Measurements from ENCODE around the gene ZNF678. TPM values are rescaled to one million over a fixed set of nuclear protein-coding genes. Genes with fewer than 3 reads are reported as not detected.

Gene ZNF678
- total RNA-seq, result 4.6 and 6.6 TPM in 2 replicates

DNA sequence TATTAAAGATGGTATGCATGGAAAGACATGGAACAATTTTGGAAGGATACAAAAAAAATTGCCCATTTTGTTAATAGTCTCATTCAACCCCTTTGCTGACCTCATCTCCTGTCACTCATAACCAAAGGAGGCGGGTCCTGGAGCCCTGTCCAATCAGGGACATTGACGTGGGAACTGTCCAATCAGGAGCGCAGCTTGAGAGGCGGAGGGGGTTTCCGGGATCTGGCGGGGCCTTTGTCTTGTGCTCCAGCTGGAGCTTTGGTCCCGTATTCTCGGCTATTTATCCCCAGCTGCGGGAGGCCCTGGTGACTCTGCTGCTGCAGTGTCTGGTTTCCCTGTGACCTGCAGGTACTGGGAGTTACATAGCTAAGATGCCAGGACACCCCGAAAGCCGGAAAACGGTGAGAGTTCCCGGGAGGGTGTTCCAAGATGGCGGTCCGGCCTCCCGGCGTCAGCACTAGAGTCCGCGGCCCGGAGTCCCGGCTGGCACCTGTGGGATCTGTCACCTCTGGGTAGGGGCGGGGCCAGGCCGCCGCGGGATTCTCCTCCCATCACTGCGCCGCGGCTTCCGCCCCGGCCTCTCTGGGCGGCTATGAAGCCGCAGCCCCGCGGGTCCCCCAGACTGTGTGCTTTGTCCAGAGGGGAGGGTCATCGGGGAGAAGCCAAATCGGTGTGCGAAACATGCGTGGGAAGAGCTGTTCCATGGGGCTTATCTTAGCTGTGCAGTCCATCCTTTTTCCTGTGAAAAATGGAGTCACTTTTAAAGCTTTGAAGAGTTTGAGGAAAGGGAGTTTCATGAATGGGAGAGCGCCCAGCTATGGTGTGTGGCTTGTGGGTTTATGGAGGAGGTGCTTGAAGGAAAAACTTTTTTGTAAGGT lies at the start of gene ZNF678:
Gene ZNF678 (plus strand): TSS at position 233 of the 878 bp plus-strand sequence. CDS start 87,436 bp downstream, outside the sequence.
- intact Hi-C loops (cut with micrococcal nuclease), result loop anchor here (1.0 to 10.0 kb wide), 5 partner anchors 21 to 519 kb away; partner anchors contain the start of genes ARF1, JMJD4 and SNAP47

DNA sequence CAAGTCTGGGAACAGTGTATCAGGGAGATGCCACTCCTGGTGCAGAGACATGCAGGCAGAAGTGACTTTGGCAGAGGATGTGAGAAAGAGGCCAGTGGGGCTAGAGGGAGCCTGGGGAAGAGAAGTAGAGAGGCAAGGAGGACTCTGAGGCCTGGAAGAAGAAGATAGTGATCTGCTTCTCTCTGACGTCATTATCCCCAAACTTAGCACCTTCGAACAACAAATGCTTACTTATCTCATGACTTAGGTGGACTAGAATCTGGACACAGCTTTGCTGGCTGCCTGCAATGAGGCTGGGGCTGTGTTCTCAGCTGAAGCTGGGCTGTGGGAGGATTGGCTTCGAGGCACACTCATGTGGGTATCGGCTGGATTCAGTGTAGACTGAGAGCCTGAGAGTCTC lies 44.5 kb upstream of the ZNF678 start:
- intact Hi-C loops (cut with micrococcal nuclease), result no loop called here

DNA sequence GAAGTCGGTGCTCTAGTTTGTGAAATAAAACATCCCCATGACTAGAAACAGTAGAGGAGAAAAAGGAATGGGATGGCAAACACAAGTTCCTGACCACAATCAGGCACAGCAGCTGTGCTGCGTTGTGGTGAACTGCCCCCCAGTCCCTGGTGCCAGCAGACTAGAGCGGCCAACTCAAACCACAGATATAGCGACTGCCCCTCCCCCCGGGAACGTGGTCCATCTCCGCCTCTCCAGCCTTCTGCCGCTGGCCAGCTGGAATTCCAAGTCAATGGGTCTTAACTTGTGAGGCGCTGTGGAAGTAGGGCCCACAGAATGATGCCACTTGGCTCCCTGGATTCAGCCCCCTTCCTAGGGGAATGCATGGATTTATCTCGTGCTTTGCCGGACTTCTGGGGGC lies 41.6 kb upstream of the ZNF678 start:
- intact Hi-C loops (cut with micrococcal nuclease), result no loop called here

DNA sequence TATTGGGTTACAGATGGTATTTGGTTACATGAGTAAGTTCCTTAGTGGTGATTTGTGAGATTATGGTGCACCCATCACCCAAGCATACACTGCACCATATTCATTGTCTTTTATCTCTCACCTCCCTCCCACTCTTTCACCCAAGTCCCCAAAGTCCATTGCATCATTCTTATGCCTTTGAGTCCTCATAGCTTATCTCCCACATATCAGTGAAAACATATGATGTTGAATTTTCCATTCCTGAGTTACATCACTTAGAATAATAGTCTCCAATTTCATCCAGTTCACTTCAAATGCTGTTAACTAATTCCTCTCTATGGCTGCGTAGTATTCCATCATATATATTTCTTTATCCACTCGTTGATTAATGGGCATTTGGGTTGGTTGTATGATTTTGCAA lies 36.8 kb upstream of the ZNF678 start:
- intact Hi-C loops (cut with micrococcal nuclease), result no loop called here

DNA sequence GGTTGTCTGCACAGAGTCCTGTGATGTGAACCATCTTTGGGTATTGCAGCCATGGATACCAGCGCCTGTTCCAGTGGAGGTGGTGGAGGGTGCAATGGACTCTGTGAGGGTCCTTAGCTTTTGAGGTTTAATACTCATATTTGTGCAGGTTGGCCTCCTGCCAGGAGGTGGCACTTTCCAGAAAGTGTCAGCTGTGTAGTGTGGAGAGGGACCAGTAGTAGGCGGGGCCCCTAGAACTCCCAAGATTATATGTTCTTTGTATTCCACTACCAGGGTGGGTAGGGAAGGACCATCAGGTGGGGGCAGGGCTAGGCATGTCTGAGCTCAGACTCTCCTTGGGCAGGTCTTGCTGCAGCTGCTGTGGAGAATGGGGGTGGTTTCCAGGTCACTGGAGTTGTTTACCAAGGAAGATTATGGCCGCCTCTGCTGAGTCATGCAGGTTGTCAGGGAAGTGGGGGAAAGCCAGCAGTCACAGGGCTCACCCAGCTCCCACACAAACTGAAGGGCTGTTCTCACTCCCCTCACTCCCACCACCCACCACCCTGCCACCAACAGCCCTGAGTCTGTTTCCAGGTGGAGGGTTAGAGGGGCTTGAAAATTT lies 31.2 kb upstream of the ZNF678 start:
- intact Hi-C loops (cut with micrococcal nuclease), result no loop called here

DNA sequence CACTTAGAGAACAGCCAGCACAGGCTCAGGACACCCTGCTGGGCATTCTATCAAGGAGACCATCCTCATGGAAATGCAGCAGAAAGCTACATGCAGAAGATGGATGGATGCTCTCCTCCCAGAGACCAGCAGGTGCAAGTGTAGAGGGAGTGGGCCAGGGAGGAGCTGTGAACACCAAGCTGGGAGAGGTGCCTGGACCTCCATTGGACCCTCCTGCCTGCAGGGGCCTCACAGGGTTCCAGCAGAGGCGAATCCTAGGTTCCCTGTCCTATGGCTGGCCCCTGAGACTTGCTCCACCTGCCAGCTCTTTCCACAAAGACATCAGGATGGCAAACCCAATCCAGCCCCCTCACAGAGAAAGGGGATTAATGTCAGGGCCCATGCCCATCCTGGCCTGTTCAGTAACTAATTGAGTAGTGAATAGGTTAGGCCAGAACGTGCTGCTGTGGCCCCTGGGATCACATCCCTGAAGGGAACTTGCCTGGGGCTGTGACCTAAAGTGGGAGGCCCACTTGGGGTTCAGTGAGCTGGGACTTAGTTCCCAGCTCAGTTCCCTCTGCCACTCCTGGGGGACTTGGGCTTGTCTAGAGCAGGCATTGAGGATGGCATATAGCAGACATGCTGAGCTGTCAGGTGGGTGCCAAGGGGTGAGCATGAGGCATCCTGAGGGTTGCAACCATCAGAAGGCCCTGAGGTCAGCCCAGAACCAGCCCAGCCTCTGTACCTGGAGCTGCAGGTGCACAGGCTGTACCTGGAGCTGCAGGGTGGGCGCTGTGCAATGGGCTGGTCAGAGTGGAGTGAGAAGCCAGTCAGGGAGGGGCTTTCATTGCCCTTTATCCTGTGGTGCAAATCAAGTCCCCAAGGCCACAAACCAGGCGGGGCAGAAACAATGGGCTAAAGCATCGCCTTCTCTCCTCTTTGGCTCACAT lies 22.9 kb upstream of the ZNF678 start:
- intact Hi-C loops (cut with micrococcal nuclease), result loop anchor here (5.0 kb wide), 2 partner anchors 562 to 603 kb away; partner anchors contain the start of gene C1orf35

DNA sequence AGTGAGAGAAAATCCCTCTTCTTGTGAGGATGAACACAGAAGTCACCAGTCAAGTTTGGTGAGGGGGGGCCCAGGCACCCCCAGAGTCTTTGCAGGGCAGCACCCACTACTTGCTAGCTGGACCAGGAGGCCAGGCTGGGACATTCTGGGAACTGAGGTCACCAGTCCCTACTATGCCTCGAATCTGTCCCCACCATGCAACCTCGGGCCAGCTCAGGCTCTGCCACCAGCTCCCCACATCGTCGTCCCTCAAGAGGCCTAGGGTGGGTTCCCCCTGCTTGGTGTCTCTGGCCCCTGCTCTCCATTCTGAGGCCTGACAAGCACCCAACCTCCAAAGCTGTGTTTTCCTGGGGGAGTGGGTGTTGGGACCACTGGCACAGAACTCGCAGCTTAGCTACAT lies 22.2 kb upstream of the ZNF678 start:
- intact Hi-C loops (cut with micrococcal nuclease), result loop anchor here (5.0 kb wide), 2 partner anchors 561 to 604 kb away; partner anchors contain the start of gene C1orf35

DNA sequence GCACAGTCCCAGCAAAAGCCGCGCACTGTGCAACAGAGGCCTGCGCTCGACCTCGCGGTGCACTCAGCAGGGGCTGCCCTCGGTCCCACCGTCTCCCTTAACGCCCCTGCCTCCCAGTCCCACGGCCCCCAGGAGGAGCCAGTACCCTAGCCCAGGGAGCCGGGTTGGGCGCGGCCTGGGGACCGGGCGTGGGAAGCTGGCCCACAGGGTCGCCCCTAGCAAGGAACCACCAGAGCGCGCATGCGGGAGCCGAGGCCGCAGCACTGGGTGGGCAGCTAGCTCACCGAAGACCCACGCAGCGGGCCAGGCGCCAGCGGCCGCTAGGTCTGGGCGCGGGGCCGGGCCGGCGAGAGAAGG lies 21.6 kb upstream of the ZNF678 start:
- intact Hi-C loops (cut with micrococcal nuclease), result loop anchor here (1.0 to 5.0 kb wide), 7 partner anchors 22 to 604 kb away; partner anchors contain the start of genes ARF1, C1orf35, JMJD4 and SNAP47

DNA sequence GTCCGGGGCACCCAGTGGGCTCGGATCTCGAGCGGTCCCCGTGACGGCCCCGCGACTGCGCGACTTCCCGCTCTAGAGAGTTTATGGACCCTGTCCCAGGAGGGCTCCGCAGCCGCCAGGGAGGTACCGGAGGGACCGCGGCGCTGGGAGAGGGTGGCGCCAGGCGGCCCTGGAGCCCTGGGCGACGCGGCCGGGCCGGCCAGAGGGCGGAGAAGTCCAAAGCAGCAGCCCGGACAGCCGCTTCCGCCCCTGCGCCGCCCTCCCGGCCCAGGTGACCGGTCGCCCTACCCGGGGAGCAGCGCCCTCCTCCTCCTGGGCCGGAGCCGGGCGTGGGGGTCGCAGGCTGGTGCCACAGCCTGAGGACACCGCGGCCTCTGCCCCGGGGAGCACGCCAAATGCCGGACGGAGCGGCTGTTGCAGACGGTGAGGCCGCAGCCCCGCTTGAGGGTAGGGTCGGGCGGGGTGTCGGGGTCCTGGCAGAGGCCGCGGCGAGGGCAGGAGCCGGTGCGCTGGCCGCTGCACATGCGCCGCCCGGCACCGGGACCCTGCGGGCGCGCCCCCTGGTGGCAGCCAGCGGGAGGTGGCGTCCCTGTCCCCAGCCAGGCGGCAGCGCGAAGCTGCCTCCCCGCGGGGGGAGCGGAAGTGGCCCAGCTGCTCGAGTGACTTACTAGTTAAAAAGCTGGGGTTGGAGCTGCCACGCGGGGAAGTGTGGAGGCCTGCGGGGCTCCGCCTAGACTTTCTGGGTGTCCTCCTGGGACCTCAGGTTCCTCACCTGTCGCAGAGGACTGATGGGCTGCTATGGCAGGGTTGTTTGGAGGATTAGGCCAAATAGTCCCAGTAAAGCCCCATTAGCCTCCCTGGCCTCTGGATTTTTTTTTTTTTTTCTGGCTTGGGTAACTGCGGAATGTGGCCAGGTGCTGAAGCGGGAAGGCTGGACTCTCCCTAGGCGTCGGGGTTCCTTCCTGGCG lies 20.9 kb upstream of the ZNF678 start:
- intact Hi-C loops (cut with micrococcal nuclease), result loop anchor here (1.0 to 5.0 kb wide), 7 partner anchors 21 to 605 kb away; partner anchors contain the start of genes ARF1, C1orf35, JMJD4 and SNAP47

DNA sequence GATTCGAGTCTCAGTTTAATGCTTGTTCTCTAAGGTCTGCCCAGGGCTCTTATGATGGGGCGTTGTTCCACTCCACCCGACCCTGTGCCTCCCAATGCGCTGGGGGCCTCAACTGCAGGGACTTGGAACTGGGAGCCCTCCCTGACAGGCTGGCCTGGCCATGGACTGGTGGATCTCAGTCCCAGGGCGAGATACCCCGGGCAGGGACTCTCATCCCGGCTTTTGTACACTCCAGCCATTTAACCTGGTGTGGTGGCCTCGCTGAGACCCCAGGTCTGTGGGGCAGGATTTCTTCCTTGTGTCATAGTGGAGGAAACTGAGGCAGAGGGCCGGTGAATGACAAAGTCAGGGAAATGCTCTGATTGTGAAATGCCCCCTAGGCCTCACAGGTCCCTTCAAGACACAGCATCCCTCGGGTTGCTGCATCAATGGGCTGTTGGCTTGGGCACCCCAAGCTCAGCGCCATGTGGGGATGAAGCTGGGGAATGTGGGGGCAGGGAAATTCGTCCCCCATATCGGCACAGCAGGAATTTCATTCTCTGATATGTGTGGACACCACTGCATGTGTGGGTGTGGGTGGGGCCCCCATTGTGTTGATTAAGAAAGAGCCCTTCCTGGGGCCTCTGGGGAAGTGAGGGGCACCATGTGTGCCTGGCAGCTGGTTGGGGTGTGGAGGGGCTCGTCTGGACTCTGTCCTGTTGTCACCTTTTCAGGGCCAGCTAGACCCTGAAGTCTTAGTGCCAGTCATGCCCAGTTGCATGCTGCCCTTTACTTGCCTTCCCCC lies 19.9 kb upstream of the ZNF678 start:
- intact Hi-C loops (cut with micrococcal nuclease), result loop anchor here (2.0 to 5.0 kb wide), 4 partner anchors 403 to 606 kb away; partner anchors contain the start of genes ARF1, C1orf35 and WNT9A

DNA sequence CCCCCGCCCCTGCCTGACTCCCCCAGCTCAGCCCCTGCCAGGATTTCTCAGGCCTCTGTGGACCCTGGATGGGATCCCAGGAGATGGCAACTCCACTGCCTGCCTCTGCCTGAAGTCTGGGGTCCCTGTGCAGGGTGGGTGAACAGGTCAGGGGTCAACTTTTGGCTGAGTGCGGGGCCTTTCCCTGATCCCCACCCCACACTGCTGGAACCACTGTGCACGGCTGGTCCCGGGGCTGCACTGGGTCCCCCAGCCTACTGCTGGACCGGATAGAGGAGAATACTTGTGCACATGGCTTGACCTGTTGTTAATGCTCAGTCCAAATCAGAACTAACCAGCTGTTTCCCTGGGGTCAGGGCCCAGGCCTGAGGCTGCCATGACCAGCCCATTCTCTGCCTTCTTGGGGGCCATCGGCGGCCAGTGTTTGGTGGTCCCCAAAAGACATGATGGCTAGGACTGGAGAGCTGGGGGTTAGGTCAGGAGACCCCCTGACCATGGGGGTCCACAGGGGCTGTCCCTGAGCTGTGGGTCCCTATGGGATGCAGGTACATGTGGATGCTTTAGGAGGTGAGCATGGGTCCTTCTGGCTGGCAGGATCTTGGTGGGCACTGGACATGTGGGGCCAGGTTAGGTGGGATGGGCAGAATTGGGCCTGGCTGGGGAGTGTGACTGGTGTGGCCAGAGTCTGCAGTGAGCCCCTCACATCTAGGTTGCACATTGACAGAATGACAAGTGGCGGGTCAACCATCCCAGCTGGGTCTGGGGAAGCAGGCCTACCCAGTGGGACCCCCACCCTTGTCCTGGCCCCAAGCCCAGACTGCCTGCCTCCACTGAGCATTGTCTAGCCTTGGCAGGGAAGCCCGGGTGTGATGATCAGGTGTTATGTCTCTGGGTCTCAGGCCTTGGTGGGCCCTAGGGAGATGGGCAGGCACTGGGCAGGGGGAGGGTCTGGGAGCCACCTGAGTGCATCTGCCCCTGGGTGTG lies 19.0 kb upstream of the ZNF678 start:
- intact Hi-C loops (cut with micrococcal nuclease), result loop anchor here (5.0 kb wide), 2 partner anchors 558 to 607 kb away; partner anchors contain the start of gene C1orf35

DNA sequence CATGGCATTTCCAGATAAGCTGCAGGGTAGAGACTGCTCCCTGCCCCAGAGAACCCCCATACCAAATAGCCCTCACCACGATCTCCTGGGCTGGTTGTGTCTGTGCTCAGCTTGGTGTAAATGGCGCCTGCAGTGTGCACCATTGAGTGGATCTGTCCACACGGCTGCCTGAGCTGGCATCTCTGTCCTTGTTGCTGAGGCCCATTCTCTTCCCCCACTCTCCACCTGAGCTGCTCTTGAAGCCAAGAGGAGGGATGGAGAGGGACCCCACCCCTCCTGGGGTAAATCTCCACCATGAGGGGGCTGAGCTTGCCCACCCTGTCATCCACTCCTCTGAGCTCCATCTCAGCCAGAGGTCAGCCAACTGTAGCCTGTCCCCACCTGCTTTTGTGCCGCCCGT lies 18.0 kb upstream of the ZNF678 start:
- intact Hi-C loops (cut with micrococcal nuclease), result no loop called here

DNA sequence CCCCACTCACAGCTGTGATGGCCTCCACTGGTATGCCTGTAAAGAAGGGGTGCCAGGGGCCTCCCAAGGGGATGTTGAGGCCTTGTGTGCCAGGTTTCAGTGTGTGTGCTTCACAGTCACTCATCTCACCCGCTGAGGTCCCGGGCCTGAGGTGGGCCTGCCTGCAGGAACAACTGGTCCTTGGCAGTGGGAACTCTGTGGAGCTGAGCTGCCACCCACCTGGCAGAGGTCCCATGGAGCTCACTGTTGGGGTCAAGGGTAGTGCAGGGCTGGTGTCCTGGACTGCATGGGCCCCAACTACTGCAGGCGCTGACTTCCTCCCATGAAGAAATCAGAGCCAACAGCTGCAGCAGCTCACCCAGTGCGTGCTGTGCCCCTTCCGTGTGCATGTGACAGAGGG lies 17.3 kb upstream of the ZNF678 start:
- intact Hi-C loops (cut with micrococcal nuclease), result no loop called here

DNA sequence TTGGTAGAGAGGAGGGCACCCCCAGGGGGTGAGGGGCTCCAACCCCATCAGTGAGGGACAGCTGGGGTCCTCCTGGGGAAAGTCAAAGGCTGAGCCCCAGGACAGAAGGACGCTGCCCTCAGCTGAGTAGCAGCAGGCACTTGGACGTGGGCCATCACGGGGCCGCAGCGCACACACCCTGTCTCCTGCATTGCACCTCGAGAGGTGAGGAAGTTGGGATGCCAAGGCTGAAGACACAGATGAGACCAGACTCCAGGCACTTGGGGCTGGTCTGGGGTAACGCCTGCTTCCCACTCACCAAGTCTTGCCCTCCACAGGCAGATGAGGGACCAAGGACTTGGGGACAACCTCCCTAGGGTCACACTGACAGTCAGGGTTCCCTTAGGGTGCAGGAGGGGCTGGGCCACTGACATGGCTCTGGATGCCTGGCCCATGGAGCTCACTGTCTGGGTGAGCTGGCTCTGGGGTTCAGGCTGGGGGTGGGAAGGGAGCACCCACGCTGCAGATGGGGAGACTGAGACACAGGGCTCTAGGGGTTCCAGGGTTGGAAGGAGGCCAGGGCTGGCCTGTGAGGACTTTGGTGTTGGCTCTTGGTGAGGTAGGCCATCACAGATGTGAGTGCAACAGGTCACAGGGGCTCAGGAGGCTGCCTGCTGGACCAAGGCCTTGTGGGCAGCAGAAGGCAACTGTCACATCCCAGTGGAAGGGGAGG lies 16.6 kb upstream of the ZNF678 start:
- intact Hi-C loops (cut with micrococcal nuclease), result no loop called here

DNA sequence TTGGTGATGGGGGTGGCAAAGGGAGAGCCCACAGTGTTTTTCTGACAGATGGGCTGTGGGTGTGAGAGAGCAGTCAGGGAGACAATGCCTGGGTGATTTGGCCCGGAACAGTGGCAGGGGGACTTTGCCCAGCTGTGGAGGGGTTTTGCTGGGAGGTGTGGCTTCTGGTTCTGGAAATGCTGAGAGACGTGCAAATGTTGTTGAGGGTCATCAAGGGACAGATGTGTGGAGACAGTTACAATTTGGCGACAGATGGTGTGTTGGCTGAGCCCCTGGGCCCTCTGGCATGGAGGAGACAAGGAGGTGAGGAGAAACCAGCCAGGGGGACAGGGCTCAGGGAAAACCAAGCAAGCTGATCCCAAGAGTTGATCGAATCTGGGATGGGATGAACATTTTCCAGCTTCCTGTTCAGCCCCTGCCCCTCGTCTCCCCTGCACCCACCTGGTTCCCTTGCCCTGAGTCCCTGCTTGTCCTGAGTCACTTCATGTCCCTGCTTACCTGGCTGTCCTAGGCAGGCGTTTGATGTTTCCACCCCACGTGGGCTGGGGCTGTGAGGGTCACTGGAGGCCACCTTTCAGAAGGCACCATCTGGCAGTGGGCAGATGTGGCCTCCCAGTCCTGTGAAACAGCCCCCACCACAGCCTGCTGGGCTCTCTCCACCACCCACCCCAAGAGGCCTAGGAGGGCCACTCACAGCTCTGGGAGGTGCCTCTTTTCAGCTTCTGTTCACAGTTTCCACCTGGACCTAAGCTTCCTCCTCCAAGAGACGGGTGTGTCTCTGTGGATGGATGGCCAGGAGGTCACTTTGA lies 15.8 kb upstream of the ZNF678 start:
- intact Hi-C loops (cut with micrococcal nuclease), result no loop called here

DNA sequence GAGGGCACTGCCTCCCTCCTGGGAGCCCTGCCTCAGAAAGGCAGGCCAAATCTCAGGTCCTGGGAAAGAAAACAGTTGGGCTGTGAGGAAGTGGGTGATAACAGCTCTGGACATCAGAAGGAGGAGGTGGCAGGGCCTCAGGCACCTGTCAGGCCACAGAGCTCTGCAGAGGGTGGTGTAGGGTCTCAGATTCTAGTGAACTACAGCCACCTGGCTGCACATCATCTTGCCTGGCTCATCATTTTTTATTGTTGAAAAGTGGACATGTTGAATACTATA lies 15.3 kb upstream of the ZNF678 start:
- intact Hi-C loops (cut with micrococcal nuclease), result no loop called here

DNA sequence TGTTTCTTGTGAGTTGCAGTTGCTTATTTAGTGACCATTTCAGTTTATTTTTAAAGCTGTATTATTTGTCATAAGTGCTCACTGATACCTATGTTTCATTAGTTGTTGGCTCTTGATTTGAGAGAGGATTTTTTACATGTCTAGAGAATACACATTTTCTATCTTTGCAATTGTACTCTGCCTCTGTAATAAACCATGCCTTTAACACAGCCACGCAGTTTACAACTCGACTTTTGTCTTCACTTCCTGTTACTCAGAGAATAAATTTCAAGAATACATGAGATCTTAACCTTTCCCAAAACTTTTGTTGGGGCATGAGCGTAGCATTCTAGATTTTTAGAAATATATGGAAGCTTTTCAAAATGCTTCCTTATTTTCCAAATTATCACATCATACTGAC lies 14.9 kb upstream of the ZNF678 start:
- intact Hi-C loops (cut with micrococcal nuclease), result no loop called here
